ENCODE measurements around the gene MYCBP2.

The MYCBP2 gene

GRCh38 chr13:77084755-77085154 is 242.1 kb downstream of the MYCBP2 start:
- DNase-seq = no peak

GRCh38 chr13:77079902-77080413 is 246.9 kb downstream of the MYCBP2 start:
- no peak for DNase-seq

- DNase-seq = no peak
Measured at GRCh38 chr13:77067519-77067918, 259.4 kb downstream of the MYCBP2 start.

- DNase-seq = no peak
Measured at GRCh38 chr13:77065461-77066147, 261.3 kb downstream of the MYCBP2 start.

- DNase-seq = no peak
Measured at GRCh38 chr13:77062097-77062496, 264.8 kb downstream of the MYCBP2 start.

- no peak for DNase-seq
Measured at GRCh38 chr13:77061362-77061761, 265.5 kb downstream of the MYCBP2 start.

GRCh38 chr13:77056886-77057285 is 270.0 kb downstream of the MYCBP2 start:
- DNase-seq = no peak

- DNase-seq = no peak
Measured at GRCh38 chr13:77056382-77056781, 270.5 kb downstream of the MYCBP2 start.

- no peak for DNase-seq
Measured at GRCh38 chr13:77055158-77055557, 271.7 kb downstream of the MYCBP2 start.

GRCh38 chr13:77053192-77053591 is 273.7 kb downstream of the MYCBP2 start:
- no peak for DNase-seq

- no peak for DNase-seq
Measured at GRCh38 chr13:77048681-77049080, 278.2 kb downstream of the MYCBP2 start.

- DNase-seq = no peak
Measured at GRCh38 chr13:77047649-77048343, 279.1 kb downstream of the MYCBP2 start.

- no peak for DNase-seq
Measured at GRCh38 chr13:77042566-77043177, 284.2 kb downstream of the MYCBP2 start.

- no peak for DNase-seq
Measured at GRCh38 chr13:77040835-77041234, 286.1 kb downstream of the MYCBP2 start.

- DNase-seq = no peak
Measured at GRCh38 chr13:77040076-77040475, 286.8 kb downstream of the MYCBP2 start.

- no peak for DNase-seq
Measured at GRCh38 chr13:77038907-77039480, 287.9 kb downstream of the MYCBP2 start.

GRCh38 chr13:77036279-77036678 is 290.6 kb downstream of the MYCBP2 start:
- no peak for DNase-seq

- no peak for DNase-seq
Measured at GRCh38 chr13:77034881-77035280, 292.0 kb downstream of the MYCBP2 start.

- no peak for DNase-seq
Measured at GRCh38 chr13:77033717-77034302, 293.1 kb downstream of the MYCBP2 start.

- DNase-seq = no peak
Measured at GRCh38 chr13:77031656-77032243, 295.1 kb downstream of the MYCBP2 start.

- DNase-seq = no peak
Measured at GRCh38 chr13:77029436-77029835, 297.5 kb downstream of the MYCBP2 start.

- no peak for DNase-seq
Measured at GRCh38 chr13:77028202-77028601, 298.7 kb downstream of the MYCBP2 start.
